ENCODE results near the gene CIDEA. TPM values are rescaled to one million over a fixed set of nuclear protein-coding genes. Genes with fewer than 3 reads are reported as not detected.
A peak's percentile ranks its signal among the peaks of the same experiment; 100 is the strongest.

CIDEA gene
- total and polyA plus RNA-seq, 9 of the 15 experiments (the other 6 are each of a cell fraction or from before 2014, with no cell fraction given), result not detected

- TF ChIP-seq CREB5 (CRISPR knock-in tag; IDR thresholded peaks at IDR 0.05) (no peak), HMGXB4 (CRISPR knock-in tag; IDR thresholded peaks at IDR 0.05) (no peak), LCOR (CRISPR knock-in tag; IDR thresholded peaks at IDR 0.05) (no peak)
Observed at GRCh38 chr18:12236141-12236540, 18.0 kb upstream of the CIDEA start (continued).

GRCh38 chr18:12236934-12237832, 17.0 kb upstream of the CIDEA start:
- DNase-seq (ENCODE audit: extremely low read depth in 1 of 4, low spot score in 3 of 4), result peak; percentile 76 to 85 (median 82)
- Histone ChIP-seq H3K9me3 (replicated peaks; ENCODE audit: control insufficient read depth, insufficient read depth, low read depth, low read length) (no peaks in the 10 kb centered on the region), H3K27ac (ENCODE audit: extremely low read depth, low read depth, low read length) (no peak overlapping the region), H3K79me2 (ENCODE audit: control insufficient read depth, insufficient read depth, low read length) (no peaks in the 10 kb centered on the region), H3K36me3 (ENCODE audit: control insufficient read depth, insufficient read depth, low read length) (no peaks in the 10 kb centered on the region), H3K27me3 (ENCODE audit: control insufficient read depth in 2 of 2, insufficient read depth in 2 of 2, low read length in 2 of 2) (peaks cover 17 to 18% of the 10 kb centered on the region in 2 experiments), H2AFZ (ENCODE audit: low read depth, low read length) (peak overlapping the region; percentile 56), H3K4me3 (no peak overlapping the region; the same call in 1 of the 2 replicates), H3K9me1 (ENCODE audit: control insufficient read depth, insufficient read depth, low read length) (no peaks in the 10 kb centered on the region), H3K4me1 (replicated peaks in 1 of 2; ENCODE audit: control insufficient read depth in 2 of 2, insufficient read depth in 2 of 2, low read length in 2 of 2) (peaks cover 19 to 22% of the 10 kb centered on the region in 2 experiments), H3K9ac (ENCODE audit: insufficient read depth in 1 of 2, low read depth in 2 of 2, low read length in 2 of 2) (peak overlapping the region; percentile 26 to 85; a peak in 3 of 4 replicates), H3K4me2 (ENCODE audit: insufficient read depth, low read length) (peak overlapping the region; percentile 53), H4K20me1 (replicated peaks; ENCODE audit: control insufficient read depth, insufficient read depth, low read length) (no peaks in the 10 kb centered on the region)
- CTCF ChIA-PET (ENCODE audit: low intra/inter-chr PET ratio), result interaction anchor here (1.4 to 1.6 kb wide), 2 partner anchors 144 to 145 kb away, joined by 3 to 5 read pairs; partner anchors contain the start of gene ANKRD62
- no TSS peak for BruUV-seq (replicated peaks)
- peak; percentile 76 for FAIRE-seq
- 12% methylated on average over 31 of the region's 33 CpGs for WGBS (ENCODE audit: insufficient coverage, low coverage, missing lambda C conversion rate)
- intact Hi-C loops (cut with micrococcal nuclease), result loop anchor here (2.0 kb wide), 1 partner anchor 144 kb away; the partner anchor contains the start of gene ANKRD62
- in situ Hi-C loops (cut with MboI), result no loop called here
- ATAC-seq, result peak; percentile 99
- POLR2A ChIA-PET, result no interaction called here
- TF ChIP-seq CREBBP (IDR thresholded peaks at IDR 0.05; ENCODE audit: low read depth, low read length), result no peak
- no peak for TF ChIP-seq ZNF518B (CRISPR knock-in tag; IDR thresholded peaks at IDR 0.05)
- TF ChIP-seq HES1 (IDR thresholded peaks at IDR 0.05; ENCODE audit: low read depth), result no peak
- TF ChIP-seq PHF20 (IDR thresholded peaks at IDR 0.05; ENCODE audit: partially characterized antibody), result no peak
- TF ChIP-seq SIN3A (IDR thresholded peaks at IDR 0.05; ENCODE audit: borderline replicate concordance in 2 of 2, control insufficient read depth in 1 of 2, low read depth in 2 of 2, low read length in 2 of 2), result no peak

All from K562 (cell line).